T1000 (cell line): Measurements from ENCODE around the gene KCNC3.

Source experiments
- DNase-seq: peaks from one replicate; lab custom pipeline; 2025; ENCODE audit warnings: mixed read lengths; lab: John Stamatoyannopoulos, UW

Gene KCNC3

DNA sequence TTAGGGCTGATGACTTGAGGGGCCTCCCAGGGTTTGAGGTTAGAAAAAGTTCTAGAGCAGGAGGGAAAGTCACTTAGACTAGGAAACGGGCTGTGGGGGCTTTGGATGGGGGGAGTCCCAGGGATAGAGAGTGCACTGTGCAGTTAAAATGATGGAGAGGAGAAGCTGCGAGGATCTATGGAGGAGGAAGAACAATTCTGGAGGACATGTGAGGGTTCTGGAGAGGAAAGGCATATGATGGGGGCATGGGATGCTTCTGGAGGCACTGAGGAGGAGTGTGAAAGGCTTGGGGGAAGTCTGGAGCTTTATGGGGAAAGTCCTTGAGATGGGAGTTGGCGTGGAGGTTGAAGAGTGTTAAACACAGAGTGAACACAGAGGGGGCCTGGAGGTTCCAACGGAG is 2.2 kb downstream of the KCNC3 start:
- no peak for DNase-seq

DNA sequence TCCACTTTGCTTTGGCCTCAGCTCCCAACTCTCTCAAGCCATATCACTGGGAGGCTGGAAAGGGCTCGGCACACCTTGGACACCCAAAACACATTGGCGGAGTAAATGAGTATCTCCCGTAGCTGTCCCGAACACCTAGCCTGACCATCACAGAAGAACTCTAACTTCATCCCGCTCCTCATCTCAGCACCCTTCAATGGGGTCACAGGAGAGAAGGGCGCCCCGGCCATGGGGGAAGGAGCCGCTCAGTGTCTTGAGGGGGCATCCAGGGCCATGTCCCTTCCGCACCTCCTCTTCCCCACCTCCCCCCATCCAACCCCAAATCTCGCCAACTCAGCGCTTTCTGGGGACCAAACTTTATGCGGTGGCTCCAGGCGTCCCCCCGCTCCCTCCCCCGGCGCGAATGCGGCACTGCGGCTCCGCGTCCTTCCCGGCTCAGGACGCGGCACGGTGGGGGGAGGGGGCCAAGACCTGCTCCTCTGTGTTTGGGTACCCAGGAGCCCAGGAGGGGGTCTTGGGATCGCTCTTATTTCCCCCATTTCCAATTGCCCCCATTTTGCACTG is 3.0 kb downstream of the KCNC3 start:
- no peak for DNase-seq

DNA sequence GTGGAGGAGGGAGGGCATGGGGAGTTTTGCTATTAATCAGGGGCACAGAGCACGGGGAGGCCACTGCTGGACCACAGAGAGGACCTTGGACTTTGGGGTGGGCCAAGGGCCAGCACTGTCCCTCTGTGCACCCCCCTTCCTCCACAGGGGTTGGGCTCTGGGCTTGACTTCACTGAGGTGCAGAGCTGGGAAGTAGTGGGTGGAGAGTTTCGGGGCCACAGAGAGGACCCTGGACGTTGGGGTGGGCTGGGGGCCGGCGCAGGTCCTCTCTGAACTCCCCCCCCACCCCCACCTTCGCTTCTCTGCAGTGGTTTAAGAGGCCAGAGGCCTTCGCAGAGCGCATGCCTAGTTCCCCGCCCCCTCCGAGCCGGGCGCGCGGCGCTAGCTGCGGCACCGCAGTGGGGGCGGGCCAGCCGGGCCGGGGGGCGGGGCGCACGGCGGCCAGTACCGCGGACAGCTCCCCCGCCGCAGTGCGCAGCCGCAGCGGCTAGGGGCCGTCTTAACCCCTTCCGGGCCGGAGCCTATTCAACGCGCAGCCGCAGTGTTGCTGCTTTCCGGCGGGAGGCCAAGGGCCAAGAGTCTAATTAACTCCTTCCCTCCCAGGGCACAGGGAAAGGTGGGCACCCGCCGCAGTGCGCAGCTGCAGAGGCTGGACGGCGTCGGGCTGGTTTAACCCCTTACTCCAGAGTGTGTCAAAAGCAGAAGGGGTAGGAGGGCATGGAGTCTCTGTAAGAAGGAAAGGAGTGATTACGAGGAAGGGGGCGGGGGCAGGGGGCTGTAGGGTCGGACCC is 3.7 kb downstream of the KCNC3 start:
- DNase-seq = no peak

DNA sequence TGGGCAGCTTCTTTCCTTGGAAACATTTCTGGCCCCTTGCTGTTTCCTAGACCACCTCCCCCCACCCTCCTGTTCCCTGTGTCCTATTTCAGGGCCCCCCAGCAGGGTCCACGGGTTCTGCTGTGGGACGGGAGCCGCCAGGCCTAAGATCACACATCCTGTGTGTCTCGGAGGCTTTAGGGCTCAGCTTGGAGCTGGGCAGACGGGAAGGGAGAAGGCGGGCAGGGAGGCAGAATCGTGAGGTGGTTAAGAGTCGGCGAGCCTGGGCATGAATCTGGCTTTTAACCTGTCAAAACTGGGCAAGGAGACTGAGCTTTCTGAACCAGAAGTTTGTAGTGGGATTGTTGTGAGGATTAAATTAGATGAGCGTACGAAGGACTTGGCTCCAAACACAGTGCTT is 4.8 kb downstream of the KCNC3 start:
- DNase-seq = no peak

DNA sequence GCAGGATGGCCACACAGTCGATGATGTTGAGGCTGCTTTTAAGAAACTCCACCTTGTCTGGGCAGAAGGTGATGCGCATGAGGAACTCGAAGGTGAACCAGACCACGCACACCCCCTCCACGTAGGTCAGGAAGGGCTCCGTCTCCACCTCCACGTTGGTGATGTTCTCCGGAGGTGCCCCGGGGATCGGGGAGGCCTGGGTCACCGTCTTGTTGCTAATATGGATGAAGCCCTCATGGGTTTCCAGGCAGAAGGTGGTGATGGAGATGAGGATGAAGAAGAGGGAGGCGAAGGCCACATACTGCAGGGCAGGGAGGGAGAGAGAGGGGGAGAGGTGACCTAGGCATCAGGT is 5.4 kb downstream of the KCNC3 start:
- DNase-seq = no peak

DNA sequence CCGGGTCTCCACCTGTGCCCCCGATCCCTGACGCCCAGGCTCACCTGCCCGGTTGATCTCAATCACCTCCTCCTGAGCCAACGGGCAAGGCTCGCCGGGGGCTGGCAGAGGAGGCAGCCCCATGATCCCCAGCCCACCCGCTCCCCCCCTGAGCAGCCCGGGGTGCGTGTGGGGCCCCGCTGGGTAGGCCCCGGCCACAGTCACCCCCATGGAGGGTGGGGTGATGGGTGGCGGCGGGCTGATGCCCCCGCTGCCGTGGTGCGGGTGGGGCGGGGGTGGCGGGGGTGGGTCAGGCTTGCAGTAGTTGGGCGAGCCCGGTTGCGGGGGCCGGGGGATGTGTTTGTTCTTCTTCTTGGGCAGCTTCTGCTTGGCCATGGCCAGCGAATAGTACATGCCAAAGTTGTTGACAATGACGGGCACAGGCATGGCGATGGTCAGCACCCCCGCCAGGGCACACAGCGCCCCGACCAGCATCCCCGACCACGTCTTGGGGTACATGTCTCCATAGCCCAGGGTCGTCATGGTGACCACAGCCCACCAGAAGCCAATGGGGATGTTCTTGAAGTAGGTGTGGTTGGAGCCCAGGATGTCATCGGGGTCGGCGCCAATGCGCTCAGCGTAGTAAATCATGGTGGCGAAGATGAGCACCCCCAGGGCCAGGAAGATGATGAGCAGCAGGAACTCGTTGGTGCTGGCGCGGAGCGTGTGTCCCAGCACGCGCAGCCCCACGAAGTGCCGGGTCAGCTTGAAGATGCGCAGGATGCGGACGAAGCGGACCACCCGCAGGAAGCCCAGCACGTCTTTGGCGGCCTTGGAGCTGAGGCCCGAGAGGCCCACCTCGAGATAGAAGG is 6.0 kb downstream of the KCNC3 start:
- DNase-seq = no peak

DNA sequence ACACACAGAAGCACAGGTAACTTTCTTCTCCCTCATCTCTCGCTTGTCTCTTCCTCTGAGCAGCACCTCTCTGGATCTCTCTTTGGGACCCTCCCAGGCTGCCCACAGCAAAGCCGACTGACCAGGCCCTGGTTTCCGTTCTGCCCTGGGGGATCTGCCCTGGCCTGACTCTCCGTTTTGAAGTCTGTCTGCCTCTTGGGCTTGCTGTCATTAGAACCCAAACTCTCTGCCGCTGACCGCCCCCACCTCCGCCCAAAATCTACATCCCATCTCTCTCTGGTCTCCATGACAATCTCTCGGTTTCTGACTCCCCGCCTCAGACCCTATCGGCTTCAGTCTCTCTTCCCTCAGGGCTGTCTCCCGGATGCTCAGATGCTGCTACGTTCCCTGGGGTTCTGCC is 6.9 kb downstream of the KCNC3 start:
- no peak for DNase-seq

DNA sequence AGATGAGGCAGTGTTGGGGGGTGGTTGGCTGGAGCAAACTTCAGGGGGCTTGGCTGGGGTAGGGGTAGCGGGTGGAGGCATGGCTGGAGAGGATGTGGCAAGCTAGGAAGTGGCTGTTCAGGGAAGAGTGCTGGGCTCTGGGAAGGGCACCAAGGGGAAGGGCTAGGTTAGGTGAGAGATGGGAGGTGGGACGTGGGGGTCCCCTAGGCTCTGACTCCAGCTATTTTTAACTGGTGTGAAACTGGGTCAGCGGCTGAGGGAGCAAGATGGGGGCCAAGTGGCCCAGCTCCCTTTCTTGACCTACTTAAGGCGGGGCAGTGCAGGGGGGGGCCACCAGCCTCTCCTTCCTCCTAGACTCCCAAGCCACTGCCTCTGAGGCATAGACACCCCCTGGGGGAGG is 7.3 kb downstream of the KCNC3 start:
- DNase-seq = no peak

DNA sequence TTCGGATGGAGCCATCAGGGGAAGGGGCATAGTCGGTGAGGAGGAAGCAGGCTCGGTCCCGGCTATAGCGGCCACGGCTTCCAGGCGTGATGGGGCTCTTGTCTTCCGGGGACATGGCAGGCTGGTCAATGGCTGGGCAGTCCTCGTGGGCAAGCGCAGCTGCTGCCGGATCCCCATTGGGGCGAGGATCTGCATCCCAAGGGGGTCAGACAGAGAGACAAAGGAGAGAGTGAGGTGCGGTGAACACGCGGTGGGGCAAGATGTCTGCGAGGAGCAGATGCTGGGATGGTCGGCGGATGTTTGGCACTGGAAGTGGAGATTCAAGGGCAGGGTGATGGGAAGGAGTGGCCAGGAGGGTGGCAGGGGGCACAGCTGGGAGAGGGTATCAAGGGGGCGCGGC is 8.6 kb downstream of the KCNC3 start:
- no peak for DNase-seq

DNA sequence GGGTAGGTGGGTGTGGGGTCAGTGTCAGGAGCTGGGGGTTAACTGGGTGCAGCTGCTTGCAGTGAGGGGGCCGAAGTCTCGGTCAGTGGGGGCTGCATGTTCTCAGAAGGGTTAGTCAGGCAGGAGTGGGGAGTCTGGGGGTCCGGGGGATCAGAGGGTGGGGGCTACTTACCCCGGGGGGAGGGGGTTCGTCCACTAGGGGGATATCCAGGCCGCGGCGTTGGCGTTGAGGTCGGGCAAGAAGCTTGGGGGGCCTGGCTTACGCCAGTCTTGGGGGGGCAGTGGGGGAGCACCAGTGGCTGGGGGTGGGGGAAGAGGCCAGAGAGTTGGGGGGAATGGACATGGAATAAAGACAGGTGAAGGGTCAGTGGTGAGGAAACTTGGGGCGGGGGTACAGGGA is 9.1 kb downstream of the KCNC3 start:
- DNase-seq = no peak

DNA sequence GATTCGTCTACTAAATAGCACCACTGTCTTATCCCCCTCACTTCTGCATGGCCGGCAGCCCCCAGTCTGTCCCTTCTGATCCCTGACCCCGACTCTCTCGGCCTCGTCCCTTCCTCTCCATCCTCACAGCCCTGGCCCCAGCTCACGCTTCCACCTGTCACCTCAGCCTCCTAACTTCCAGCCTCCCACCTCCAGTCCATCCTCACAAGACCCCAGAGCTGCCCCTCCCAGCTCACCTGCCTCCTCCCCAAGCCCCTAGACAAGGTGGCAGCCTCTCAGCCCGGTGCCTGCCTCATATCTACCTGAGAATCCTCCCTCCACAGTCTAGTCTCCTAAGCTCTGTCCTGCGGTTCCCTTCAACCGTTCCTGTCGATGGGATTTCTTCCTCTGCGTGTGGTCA is 10.0 kb downstream of the KCNC3 start:
- no peak for DNase-seq

DNA sequence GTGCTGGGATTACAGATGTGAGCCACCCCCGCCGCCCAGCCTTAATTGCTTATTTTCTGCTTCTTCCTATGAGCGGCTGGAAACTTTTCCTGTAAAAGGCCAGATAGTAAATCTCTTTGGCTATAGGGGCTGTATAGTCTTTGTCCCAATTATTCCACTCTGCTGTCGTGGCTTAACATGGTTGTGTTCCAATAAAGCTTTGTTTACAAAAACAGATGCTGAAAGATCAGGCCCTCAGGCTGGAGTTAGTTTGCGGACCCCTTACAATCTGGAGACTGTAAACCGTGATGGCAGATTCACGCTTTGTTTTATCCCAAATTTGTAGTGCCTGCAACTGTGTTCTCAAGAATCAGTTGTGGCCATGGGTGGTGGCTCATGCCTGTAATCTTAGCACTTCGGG is 10.7 kb downstream of the KCNC3 start:
- no peak for DNase-seq

DNA sequence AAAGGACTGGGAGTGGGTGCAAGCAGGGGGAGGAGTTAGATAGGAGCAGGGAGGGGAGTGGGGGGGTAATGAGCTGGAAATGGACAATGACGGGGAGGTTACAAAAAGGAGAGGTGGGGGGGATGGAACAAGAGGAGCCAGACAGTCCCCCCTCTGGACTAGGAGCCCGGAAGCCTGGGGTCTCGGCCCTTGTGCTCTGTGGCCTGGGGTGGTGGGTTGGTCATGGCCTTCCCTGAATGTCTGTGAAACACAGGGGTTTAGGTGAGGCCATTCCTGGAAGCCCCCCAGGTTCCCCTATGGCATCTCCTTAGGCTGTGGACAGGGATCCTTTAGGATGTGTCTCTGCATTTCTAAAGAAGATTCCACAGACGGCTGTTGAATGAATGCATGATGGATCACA is 12.1 kb downstream of the KCNC3 start:
- no peak for DNase-seq

DNA sequence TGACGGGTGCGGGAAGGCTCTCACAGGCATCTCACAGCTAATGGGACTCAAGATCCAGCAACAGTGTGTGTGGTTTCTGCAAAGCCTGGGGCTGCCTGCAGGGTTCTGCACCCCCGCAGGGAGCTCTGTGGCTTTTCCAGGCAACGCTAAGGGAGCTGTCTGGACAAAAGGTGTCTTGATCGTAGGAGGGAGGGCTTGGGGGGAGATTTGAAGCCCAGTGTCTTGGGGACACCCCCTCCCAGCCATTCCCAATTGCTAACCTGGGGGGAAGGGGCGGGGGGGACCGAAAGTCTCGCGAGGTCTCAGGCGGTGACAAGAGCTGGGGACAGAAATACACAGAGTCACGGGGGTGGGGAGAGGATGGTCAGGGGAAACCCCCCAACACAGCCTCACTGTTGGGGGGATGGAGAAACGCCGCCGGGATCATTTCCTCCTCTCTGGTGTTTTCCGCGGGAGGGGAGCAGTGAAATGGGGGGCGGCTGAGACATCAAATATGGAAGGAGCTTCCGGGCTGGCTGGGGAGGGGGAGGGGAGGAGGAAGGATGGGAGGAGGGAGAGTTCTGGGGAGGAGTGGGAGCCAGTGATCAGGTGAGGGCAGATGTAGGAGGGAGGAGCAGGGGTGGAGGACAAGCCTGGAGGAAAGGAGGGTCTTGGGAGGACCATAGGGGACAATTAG is 13.3 kb downstream of the KCNC3 start:
- no peak for DNase-seq

DNA sequence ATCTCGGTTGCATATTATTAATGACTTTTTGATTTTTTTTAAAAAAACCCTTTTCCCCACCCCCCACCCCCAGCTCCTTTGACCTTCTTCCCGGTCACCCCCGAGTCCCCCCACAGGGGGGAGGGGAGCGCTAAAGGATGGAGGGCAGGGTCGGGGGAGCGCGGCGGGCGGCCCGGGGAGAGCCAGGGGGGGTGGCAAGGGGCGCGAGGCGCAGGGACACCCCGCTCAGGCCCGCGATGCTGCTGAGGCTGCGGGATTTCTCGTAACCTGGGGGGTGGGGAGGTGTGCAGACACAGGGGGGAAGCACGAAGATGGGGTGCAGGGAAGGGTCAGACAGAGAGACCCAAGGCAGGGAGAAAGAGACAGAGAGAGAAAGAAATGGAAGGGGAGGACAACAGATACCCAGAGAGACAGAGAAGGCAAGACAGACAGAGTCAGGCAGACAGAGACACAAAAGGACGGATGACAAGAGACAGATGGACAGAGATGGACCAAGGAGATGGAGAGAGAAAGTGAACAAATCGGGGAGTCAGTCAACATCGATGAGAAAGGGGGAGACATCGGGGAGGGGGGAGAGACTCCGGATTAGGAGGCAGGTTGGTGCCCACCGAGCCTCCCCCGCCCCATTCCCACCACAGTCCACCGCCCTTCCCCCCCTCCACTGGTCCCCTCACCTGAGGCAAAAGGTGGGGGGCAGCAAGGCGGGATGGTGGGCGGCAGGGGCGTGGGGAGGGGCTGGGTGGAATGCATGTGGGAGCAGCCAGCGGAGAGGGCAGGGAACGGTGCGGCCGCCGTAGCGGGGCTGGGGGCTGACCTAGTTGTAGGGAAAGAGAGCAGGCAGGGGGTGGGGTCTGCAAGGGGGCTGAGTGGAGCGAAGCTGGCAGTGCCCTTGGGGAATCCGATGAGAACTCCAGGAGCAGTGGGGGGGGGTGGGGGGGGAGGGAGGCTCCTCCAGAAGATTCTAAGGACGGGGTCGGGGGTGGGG is 14.2 kb downstream of the KCNC3 start:
- no peak for DNase-seq

DNA sequence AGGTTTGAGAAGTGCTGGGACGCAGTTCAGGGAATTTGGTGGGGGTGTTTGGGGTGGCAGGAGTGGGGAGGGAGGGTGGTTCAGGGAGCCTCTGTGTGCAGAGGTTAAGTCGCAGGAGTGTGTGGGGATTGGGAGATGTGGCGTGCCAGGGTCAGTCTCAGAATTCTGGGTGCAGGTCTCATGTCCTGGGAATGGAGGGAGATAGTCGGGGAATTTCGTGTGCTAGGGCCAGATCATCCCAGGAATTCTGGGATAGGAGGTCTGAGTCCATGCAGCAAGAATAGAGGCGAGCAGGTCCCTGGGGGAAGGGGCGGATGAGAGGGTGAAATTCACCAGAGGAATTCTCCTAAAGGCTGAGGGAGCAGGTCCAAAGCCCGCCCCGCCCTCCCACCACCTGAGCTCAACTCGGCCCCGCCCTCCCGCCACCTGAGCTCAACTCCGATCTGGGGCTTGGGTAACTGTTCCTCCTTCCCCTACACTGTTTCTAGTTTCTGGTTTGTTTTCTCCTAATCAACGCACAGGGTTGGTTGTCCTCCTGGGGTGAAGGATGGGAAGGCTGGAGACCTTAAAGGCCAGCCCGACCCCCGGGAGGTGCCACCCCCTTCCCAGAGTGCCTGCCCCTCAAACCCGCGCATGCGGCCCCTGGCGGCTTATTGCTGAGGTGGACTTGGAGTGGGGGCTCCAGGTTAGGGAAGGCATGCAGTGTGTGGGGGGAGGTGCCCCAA is 15.2 kb downstream of the KCNC3 start:
- no peak for DNase-seq

DNA sequence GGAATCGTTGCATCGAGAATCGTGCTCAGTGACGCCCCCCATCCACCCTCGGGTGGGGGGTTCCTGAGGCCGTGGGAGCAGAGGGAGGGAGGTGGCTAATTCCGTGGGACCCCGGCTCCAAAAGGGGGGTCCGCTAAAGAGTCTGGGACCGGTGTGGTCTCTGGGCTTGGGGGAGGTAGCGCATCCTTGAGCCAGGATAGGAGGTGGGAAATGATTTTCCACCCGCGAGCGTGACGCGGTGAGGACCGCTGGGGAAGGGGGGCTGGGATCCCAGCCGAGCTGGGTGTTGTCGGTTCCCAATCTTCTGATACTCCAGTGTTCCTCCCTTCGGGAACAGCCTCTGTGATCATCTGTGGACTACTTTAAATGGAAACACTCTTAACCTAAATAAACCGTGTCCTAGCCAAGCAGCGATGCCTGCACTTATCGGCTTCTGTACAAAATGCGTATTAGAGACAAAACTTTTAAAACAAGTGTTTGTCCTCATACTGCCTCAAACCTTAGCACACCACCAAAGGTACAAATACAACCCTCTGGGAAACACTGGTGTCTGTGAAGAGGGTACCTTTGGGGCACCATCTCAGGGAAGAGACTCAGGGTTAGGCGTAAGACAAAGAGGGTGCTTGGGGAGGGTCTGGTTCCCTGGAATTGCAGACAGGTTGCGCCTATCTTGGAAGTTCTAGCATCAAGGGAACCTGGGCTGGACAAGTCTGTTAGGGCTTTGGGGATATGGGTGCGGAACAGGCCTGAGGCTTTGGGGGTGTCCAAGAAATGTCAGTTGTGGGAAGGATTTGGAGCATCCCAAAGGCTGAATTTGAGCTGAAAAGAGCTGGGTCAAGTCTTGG is 16.0 kb downstream of the KCNC3 start:
- no peak for DNase-seq

DNA sequence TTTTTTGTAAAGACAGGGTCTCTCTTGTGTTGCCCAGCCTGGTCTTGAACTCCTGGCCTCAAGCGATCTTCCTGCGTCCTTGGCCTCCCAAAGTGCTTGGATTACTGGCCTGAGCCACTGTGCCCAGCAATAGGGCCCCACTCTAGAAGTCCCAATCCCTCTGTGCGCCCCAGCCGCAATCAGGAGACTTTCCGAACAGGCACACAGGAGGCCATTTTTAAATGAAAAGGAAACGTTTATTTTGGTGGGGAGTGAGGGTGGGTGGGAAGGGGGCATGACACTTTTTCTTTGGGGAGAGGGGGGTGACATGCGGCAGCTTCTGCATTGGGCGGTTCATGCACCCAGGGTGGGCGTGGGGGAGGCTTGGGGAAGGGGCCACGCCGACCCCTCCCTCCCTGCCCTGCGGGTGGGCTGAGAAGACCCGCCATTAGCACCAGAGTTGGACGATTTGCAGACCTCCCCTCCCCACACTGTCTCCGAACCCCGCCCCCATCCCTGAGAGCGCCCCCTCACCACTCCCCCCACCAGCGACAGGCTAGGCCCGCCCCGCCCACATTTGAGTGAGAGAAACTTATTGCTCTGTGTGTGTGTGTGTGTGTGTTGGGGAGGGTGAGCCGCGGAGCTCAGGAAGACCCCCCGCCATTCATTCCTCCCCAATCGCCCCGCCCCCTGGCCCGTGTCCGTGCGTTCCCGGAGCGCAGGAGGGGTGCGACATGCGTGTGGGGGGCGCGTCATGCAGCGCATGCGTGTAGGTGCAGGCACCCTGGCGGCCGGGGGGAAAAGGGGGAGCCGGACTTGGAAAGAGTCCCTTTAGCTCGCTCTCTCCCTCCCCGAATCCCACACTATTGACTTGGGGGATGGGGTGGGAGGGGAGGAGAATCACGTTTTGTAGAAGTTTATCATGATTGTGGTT is 17.2 kb downstream of the KCNC3 start:
- no peak for DNase-seq
